Lung (tissue), 12 donors: ENCODE measurements around the gene TGM2. TPM values are rescaled to one million over a fixed set of nuclear protein-coding genes. Genes with fewer than 3 reads are reported as not detected.

Source experiments
- ATAC-seq: fragments of 200-7000 bp; cut with Tn5 transposase; one replicate; pipeline ENCODE4 v1.9.1; 2020; ENCODE audit warnings: moderate number of reproducible peaks; ENCODE audit not compliant: insufficient read depth, low FRiP score
- DNase-seq, 3 donors: peaks; one replicate each; pipeline ENCODE4 v3.0.0-alpha.2; 2013 to 2017
- H3K27ac ChIP-seq, 2 donors: one replicate each; pipeline ENCODE4 v1.5.1; 2013; ENCODE audit warnings: mild to moderate bottlenecking in 2 of 2, moderate library complexity in 2 of 2, control low read depth in 1 of 2, inconsistent platforms in 1 of 2, low read depth in 1 of 2, low read length in 1 of 2
- H3K27me3 ChIP-seq, 3 donors: one replicate each; pipeline ENCODE4 v1.5.1; 2013; ENCODE audit warnings: low read length in 2 of 3; ENCODE audit not compliant: control insufficient read depth in 3 of 3, insufficient read depth in 3 of 3
- H3K36me3 ChIP-seq, 4 donors: one replicate each; pipeline ENCODE4 v1.5.1; 2013; ENCODE audit warnings: low read length in 4 of 4, mild to moderate bottlenecking in 1 of 4, moderate library complexity in 1 of 4; ENCODE audit not compliant: control insufficient read depth in 4 of 4, insufficient read depth in 4 of 4
- H3K4me1 ChIP-seq, 5 donors: one replicate each; pipeline ENCODE4 v1.5.1; 2013; ENCODE audit warnings: low read length in 5 of 5, mild to moderate bottlenecking in 2 of 5, moderate library complexity in 1 of 5; ENCODE audit not compliant: control insufficient read depth in 5 of 5, insufficient read depth in 5 of 5
- H3K4me3 ChIP-seq: one replicate; pipeline ENCODE4 v1.5.1; 2013; ENCODE audit warnings: mild to moderate bottlenecking, control low read depth, moderate library complexity
- H3K9ac ChIP-seq, 2 donors: one replicate each; pipeline ENCODE4 v1.5.1; 2013; ENCODE audit warnings: low read length in 2 of 2, control low read depth in 1 of 2; ENCODE audit not compliant: insufficient read depth in 1 of 2
- H3K9me3 ChIP-seq, 4 donors: one replicate each; pipeline ENCODE4 v1.5.1; 2013; ENCODE audit warnings: low read length in 3 of 4, mild to moderate bottlenecking in 1 of 4, moderate library complexity in 1 of 4; ENCODE audit not compliant: control insufficient read depth in 4 of 4, insufficient read depth in 3 of 4
- WGBS, 2 donors: extraction: QIAGEN DNeasy Blood & Tissue Kit; methylation state at CpG; one replicate each; pipeline ENCODE4 v1.1.7; 2013; 5-methylcytosine and 5-hydroxymethylcytosine counted together
- polyA plus RNA-seq, 2 donors: library from polyadenylated mRNA; stranded (reverse); fragments of 200-250 nt; gene quantifications; one replicate each; pipeline ENCODE4 v1.2.1, GENCODE V29; 2013
- total RNA-seq, 2 donors: library from RNA; depleted of rRNA in 1 of 2; stranded (reverse); fragments of >200 nt in 1 of 2; gene quantifications; one replicate each; pipeline ENCODE4 v1.2.1, GENCODE V29; 2014 to 2021
- TF ChIP-seq, protein P1 (sequence below): IDR thresholded peaks from 2 replicates; pipeline ENCODE4 v1.5.1; 2012; ENCODE audit warnings: mild to moderate bottlenecking; ENCODE audit errors: control extremely low read depth, extremely low read depth
- donor health status: control.
- donor health status: control.
- donor health status: Bipolar disorder and iron deficiency.
- donor health status: healthy.
- donor health status: DM: yes; HTN: yes; CAD: no.

TGM2 gene
- total and polyA plus RNA-seq, 4 donors, result 85.0 to 476 (median 325) TPM

DNA sequence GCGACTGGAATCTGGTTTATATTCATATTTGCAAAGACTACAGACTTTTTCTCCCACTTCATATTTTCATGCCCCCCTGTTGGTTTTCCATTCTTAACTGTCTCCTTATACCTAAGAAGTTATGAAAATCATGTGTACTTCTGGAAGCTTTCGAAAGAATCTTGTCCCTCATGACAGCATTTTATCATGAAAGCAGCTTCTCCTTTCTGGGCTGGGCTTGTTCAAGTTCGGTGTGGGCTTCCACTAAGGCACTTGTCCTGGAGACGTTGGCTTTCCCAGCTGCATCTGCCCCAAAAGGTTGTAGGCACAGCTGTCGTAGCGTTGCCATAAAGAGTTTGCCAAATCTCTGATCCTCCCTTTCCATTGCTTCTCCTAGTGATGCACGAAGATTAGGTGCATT lies 75.0 kb downstream of the TGM2 start:
- no peak overlapping the region for H3K9ac ChIP-seq
- no peak for DNase-seq
- no peak overlapping the region for H3K27ac ChIP-seq
- no peak for ATAC-seq
- H3K4me3 ChIP-seq, result no peak overlapping the region
- H3K9me3 ChIP-seq, result no peaks in the 10 kb centered on the region
- H3K36me3 ChIP-seq, result peaks cover 15 to 36% (median 21%) of the 10 kb centered on the region in 4 donors
- no peaks in the 10 kb centered on the region for H3K27me3 ChIP-seq
- TF ChIP-seq, protein P1, sequence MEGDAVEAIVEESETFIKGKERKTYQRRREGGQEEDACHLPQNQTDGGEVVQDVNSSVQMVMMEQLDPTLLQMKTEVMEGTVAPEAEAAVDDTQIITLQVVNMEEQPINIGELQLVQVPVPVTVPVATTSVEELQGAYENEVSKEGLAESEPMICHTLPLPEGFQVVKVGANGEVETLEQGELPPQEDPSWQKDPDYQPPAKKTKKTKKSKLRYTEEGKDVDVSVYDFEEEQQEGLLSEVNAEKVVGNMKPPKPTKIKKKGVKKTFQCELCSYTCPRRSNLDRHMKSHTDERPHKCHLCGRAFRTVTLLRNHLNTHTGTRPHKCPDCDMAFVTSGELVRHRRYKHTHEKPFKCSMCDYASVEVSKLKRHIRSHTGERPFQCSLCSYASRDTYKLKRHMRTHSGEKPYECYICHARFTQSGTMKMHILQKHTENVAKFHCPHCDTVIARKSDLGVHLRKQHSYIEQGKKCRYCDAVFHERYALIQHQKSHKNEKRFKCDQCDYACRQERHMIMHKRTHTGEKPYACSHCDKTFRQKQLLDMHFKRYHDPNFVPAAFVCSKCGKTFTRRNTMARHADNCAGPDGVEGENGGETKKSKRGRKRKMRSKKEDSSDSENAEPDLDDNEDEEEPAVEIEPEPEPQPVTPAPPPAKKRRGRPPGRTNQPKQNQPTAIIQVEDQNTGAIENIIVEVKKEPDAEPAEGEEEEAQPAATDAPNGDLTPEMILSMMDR, result no peak
- peaks cover 4 to 34% (median 22%) of the 10 kb centered on the region in 5 donors for H3K4me1 ChIP-seq
- WGBS, 2 donors, result 84 to 86% methylated on average over 7 of the region's 7 CpGs

- 89 to 92% methylated on average over 10 of the region's 10 CpGs for WGBS, 2 donors
- Histone ChIP-seq H3K36me3 (peaks cover 15 to 36% (median 21%) of the 10 kb centered on the region in 4 donors), H3K4me3 (no peak overlapping the region), H3K27me3 (no peaks in the 10 kb centered on the region), H3K27ac (no peak overlapping the region), H3K9me3 (no peaks in the 10 kb centered on the region), H3K4me1 (peaks cover 4 to 39% (median 22%) of the 10 kb centered on the region in 5 donors), H3K9ac (no peak overlapping the region)
- ATAC-seq (no peak), DNase-seq (no peak)
- TF ChIP-seq, protein P1, result no peak
Measured at GRCh38 chr20:38089500-38089899, 75.6 kb downstream of the TGM2 start.

- Histone ChIP-seq H3K27ac (peak overlapping the region; percentile 71 to 92), H3K9me3 (no peaks in the 10 kb centered on the region), H3K27me3 (no peaks in the 10 kb centered on the region), H3K9ac (no peak overlapping the region), H3K36me3 (peaks cover 13 to 31% (median 19%) of the 10 kb centered on the region in 4 donors), H3K4me1 (peaks cover 4 to 29% (median 17%) of the 10 kb centered on the region in 5 donors), H3K4me3 (no peak overlapping the region)
- ATAC-seq (no peak), DNase-seq (peak in 1 of 3 donors; percentile 40)
- 67 to 70% methylated on average over 10 of the region's 10 CpGs for WGBS, 2 donors
- TF ChIP-seq, protein P1, result no peak
Measured at GRCh38 chr20:38085026-38085425, 80.0 kb downstream of the TGM2 start.

- Histone ChIP-seq H3K36me3 (peaks cover 8 to 30% (median 14%) of the 10 kb centered on the region in 4 donors), H3K27ac (peak overlapping the region; percentile 71 to 92), H3K9ac (peak overlapping the region in 1 of 2 donors; percentile 55), H3K9me3 (no peaks in the 10 kb centered on the region), H3K4me3 (no peak overlapping the region), H3K4me1 (peaks cover 4 to 29% (median 17%) of the 10 kb centered on the region in 5 donors), H3K27me3 (no peaks in the 10 kb centered on the region)
- DNase-seq (peak; percentile 69 to 84 (median 80)), ATAC-seq (peak; percentile 11)
- TF ChIP-seq, protein P1, result no peak
- WGBS, 2 donors, result 29 to 65% methylated on average over 5 of the region's 5 CpGs
Measured at GRCh38 chr20:38084425-38084951, 80.6 kb downstream of the TGM2 start.
